Osteocyte (in vitro differentiated cells): ENCODE measurements around the gene EXOC7. TPM values are rescaled to one million over a fixed set of nuclear protein-coding genes. Genes with fewer than 3 reads are reported as not detected.

Source experiments
- DNase-seq: peaks from one replicate; pipeline ENCODE4 v3.0.0; 2021; ENCODE audit warnings: mixed read lengths; ENCODE audit not compliant: unreplicated experiment; ENCODE audit errors: extremely low spot score
- H3K27ac Mint-ChIP-seq: one replicate; pipeline ENCODE4 v1.8.0; 2021; ENCODE audit warnings: mild to moderate bottlenecking, mixed read lengths; ENCODE audit not compliant: unreplicated experiment
- H3K27me3 Mint-ChIP-seq: one replicate; pipeline ENCODE4 v1.8.0; 2021; ENCODE audit warnings: mixed read lengths; ENCODE audit not compliant: unreplicated experiment
- H3K36me3 Mint-ChIP-seq: one replicate; pipeline ENCODE4 v1.8.0; 2021; ENCODE audit warnings: mixed read lengths; ENCODE audit not compliant: unreplicated experiment
- H3K4me1 Mint-ChIP-seq: one replicate; pipeline ENCODE4 v1.8.0; 2021; ENCODE audit warnings: mixed read lengths; ENCODE audit not compliant: unreplicated experiment
- H3K4me3 Mint-ChIP-seq: one replicate; pipeline ENCODE4 v1.8.0; 2021; ENCODE audit warnings: mild to moderate bottlenecking, moderate library complexity, mixed read lengths; ENCODE audit not compliant: unreplicated experiment
- H3K9me3 Mint-ChIP-seq: one replicate; pipeline ENCODE4 v1.8.0; 2021; ENCODE audit warnings: mixed read lengths; ENCODE audit not compliant: unreplicated experiment
- total RNA-seq: library from RNA; stranded (reverse); gene quantifications from 2 replicates; pipeline ENCODE4 v1.2.1, GENCODE V29; 2021
- TF ChIP-seq, protein P1 (sequence below): fragments of 200-600 bp; sonication (generic); IDR thresholded peaks from 2 replicates; pipeline ENCODE4 v1.5.0; 2021; ENCODE audit warnings: antibody characterized with exemption, mild to moderate bottlenecking, moderate library complexity

The EXOC7 gene
- total RNA-seq, 1 donor from 2014 or later, result 158 TPM

DNA sequence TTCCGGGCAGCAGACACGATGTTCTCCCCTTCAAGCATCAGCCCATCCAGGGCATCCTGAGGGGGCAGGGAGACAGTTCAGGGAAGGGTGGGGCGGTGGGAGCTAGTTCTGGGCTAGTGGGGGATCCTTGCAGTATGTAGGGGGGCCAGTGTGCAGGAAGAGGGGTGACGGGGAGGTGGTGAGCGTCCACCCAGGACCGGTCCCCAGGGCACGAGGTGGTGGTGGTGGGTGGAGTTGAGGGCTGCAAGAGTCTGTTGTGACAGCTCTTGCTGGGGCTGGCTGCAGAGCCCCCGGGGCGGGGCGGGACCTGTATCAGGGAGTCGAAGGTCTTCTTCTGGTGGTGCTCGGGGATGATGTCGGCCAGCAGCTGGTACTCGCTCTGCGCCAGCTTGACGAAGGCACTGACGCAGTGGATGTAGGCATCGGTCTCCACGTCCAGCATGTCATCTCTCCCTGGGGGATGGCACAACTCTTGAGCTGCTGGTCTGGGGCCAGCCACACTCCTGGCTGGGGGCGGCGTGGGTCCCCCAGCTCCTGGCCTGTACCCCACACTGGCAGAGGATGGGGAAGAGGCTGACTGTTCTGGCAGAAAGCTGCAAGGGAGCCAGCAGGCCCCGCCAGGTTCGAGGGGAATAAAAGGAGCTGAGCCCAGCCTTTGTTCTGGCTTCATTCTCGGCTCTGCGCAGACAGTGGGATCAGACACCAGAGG lies 14.6 kb downstream of the EXOC7 start:
- no peak for DNase-seq
- H3K9me3 Mint-ChIP-seq, result no peaks in the 10 kb centered on the region
- peaks cover 36% of the 10 kb centered on the region for H3K36me3 Mint-ChIP-seq
- H3K27ac Mint-ChIP-seq, result no peak overlapping the region
- no peaks in the 10 kb centered on the region for H3K27me3 Mint-ChIP-seq
- H3K4me1 Mint-ChIP-seq, result no peaks in the 10 kb centered on the region
- TF ChIP-seq, protein P1, sequence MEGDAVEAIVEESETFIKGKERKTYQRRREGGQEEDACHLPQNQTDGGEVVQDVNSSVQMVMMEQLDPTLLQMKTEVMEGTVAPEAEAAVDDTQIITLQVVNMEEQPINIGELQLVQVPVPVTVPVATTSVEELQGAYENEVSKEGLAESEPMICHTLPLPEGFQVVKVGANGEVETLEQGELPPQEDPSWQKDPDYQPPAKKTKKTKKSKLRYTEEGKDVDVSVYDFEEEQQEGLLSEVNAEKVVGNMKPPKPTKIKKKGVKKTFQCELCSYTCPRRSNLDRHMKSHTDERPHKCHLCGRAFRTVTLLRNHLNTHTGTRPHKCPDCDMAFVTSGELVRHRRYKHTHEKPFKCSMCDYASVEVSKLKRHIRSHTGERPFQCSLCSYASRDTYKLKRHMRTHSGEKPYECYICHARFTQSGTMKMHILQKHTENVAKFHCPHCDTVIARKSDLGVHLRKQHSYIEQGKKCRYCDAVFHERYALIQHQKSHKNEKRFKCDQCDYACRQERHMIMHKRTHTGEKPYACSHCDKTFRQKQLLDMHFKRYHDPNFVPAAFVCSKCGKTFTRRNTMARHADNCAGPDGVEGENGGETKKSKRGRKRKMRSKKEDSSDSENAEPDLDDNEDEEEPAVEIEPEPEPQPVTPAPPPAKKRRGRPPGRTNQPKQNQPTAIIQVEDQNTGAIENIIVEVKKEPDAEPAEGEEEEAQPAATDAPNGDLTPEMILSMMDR, result no peak
- no peak overlapping the region for H3K4me3 Mint-ChIP-seq

- Mint-ChIP-seq H3K4me1 (no peaks in the 10 kb centered on the region), H3K27ac (no peak overlapping the region), H3K36me3 (peaks cover 32% of the 10 kb centered on the region), H3K4me3 (no peak overlapping the region), H3K27me3 (no peaks in the 10 kb centered on the region), H3K9me3 (no peaks in the 10 kb centered on the region)
- TF ChIP-seq, protein P1, result no peak
- DNase-seq, result no peak
These were observed 15.3 kb downstream of the EXOC7 start for GRCh38 chr17:76088041-76088867.

DNA sequence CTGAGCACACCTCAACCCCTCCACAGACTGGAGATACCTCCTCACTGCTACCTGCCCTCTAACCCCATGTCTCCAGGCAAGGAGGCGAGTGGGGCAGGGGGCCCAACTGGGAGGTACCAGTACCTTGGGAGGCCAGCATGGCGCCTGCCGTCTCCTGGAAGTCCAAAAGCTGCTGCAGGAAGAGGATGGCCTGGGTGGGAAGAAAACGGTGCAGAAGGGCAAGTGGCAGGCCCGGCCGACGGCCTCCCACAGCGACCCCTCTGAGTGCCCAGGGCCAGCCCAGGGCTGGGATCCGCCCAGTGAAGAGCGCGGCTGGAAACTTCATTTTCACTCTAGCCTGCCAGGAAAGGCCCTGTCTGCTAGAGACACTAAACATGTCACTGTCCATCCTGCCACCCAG lies 16.1 kb downstream of the EXOC7 start:
- Mint-ChIP-seq H3K27ac (no peak overlapping the region), H3K4me1 (peaks cover 2% of the 10 kb centered on the region), H3K27me3 (no peaks in the 10 kb centered on the region), H3K4me3 (no peak overlapping the region), H3K9me3 (no peaks in the 10 kb centered on the region), H3K36me3 (peaks cover 34% of the 10 kb centered on the region)
- DNase-seq, result no peak
- TF ChIP-seq, protein P1, result no peak

GRCh38 chr17:76086384-76086783 lies 17.2 kb downstream of the EXOC7 start:
- no peak for DNase-seq
- Mint-ChIP-seq H3K4me3 (no peak overlapping the region), H3K27me3 (peaks cover 4% of the 10 kb centered on the region), H3K9me3 (no peaks in the 10 kb centered on the region), H3K4me1 (peaks cover 3% of the 10 kb centered on the region), H3K27ac (no peak overlapping the region), H3K36me3 (peaks cover 33% of the 10 kb centered on the region)
- TF ChIP-seq, protein P1, result no peak

- DNase-seq, result no peak
- Mint-ChIP-seq H3K27me3 (peaks cover 7% of the 10 kb centered on the region), H3K4me3 (no peak overlapping the region), H3K36me3 (peaks cover 29% of the 10 kb centered on the region), H3K4me1 (peaks cover 3% of the 10 kb centered on the region), H3K9me3 (no peaks in the 10 kb centered on the region), H3K27ac (no peak overlapping the region)
- TF ChIP-seq, protein P1, result no peak
These were observed 17.7 kb downstream of the EXOC7 start for GRCh38 chr17:76085731-76086366.
